GM12801 (cell line): ENCODE results near the gene SPIRE2.

Experiments
- TF ChIP-seq, protein P1 (sequence below): IDR thresholded peaks from one replicate; pipeline ENCODE4 v1.5.1; 2011; ENCODE audit warnings: control low read depth; ENCODE audit not compliant: insufficient read length; ENCODE audit errors: extremely low read depth

SPIRE2 gene

DNA sequence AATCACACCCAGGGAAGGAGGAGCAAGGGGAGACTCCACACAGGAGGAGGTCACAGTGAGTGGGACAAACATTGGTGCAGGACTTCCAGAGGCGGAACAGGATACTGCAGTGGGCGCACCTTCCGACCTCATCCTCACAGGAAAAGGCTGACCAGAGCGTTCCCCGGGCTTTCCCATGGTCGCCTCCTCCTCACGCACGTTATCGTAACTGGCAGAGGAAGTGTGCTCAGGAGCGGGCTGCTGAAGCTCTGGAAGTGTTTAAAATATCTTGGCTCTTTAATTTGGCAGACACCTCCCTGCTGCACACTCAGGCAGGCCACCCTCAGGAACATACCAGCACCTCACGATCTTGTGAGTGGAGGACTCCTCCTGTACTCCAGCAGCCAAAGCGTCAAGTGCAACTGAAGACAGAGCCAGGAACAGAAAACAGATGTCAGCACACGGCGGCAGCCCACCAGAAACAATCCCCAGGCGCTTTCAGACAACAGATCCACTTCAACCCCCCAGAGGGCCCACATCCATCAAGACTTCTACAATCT, 29.4 kb upstream of the SPIRE2 start:
- TF ChIP-seq, protein P1, sequence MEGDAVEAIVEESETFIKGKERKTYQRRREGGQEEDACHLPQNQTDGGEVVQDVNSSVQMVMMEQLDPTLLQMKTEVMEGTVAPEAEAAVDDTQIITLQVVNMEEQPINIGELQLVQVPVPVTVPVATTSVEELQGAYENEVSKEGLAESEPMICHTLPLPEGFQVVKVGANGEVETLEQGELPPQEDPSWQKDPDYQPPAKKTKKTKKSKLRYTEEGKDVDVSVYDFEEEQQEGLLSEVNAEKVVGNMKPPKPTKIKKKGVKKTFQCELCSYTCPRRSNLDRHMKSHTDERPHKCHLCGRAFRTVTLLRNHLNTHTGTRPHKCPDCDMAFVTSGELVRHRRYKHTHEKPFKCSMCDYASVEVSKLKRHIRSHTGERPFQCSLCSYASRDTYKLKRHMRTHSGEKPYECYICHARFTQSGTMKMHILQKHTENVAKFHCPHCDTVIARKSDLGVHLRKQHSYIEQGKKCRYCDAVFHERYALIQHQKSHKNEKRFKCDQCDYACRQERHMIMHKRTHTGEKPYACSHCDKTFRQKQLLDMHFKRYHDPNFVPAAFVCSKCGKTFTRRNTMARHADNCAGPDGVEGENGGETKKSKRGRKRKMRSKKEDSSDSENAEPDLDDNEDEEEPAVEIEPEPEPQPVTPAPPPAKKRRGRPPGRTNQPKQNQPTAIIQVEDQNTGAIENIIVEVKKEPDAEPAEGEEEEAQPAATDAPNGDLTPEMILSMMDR, result no peak

DNA sequence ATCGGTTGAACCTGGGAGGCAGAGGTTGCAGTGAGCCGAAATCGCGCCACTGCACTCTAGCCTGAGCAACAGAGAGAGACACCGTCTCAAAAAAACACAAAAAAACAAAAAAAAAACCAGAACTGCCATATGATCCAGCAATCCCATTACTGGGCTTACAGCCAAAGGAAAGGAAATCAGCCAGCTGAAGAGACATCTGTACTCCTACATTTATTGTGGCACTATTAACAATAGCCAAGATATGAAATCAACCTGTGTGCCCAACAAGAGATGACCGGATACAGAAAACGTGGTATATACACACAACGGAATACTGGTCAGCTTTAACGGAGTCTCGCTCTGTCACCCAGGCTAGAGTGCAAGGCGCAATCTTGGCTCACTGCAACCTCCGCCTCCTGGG, 26.5 kb upstream of the SPIRE2 start:
- TF ChIP-seq, protein P1, result no peak

DNA sequence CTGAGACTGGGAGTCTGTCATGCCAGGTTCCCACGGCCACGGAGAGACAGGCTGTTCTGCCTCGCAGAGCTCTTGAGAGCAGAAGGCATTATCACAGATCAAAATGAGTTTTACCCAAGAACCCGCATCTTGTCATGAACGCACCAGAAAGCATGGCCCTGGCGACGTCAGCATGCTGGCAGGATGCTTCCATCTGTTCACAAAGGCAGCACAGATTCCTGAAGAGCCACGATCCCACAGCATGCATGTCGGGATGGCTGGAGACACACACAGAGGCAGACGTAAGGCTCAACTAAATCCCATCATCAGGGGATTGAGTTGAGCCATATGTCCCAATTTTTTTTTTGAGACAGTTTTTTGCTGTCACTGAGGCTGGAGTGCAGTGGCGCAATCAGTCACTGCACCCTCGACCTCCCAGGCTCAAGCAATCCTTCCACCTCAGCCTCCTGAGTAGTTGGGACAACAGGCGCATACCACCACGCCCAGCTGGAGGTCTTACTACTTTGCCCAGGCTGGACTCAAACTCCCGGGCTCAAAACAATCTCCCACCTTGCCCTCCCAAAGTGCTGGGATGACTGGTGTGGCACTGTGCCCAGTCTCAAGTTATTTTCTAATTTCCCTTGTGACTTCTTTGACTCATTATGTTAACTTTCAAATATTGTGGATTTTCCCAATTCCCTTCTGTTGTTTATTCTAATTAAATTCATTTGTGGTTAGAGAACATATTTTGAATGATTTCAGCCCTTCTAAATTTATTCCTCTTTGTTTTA, 23.0 kb upstream of the SPIRE2 start:
- TF ChIP-seq, protein P1, result no peak

DNA sequence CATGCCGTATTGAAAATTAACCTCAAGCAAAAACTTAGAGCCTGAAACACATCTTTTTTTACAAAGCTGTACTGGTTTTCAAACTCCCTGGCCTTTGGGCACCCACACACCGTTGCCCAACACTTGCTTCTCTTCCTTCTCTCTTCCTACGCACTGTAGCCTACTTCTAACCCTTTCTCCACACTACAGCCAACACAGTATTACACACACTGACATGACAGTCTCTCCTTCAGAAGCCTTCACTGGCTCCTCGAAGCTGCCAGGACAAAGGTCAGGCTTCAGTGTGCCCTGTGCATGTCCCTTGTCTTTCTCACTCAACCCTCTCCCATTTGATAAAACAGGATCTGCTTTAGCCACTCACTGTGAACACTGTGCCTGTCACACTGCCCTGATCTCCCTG, 19.8 kb upstream of the SPIRE2 start:
- TF ChIP-seq, protein P1, result no peak

DNA sequence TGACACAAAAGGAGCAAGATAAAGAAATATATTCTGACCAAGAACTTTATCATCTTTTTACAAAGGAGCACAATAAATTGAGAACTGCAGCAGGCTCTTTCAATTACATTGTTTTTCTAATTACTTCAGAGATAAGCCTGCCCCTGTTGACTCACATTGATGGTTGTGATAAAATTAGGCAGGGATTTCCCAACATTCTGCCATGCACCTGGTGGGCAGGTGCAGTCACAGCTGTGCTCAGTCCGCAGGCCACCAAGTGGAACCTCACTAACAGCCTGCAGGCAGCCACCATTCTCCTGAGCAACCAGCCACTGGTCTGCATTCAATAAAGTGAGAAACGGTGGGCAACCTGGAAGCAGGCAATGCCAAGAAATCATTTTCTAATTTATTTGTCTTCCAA, 17.0 kb upstream of the SPIRE2 start:
- TF ChIP-seq, protein P1, result no peak

DNA sequence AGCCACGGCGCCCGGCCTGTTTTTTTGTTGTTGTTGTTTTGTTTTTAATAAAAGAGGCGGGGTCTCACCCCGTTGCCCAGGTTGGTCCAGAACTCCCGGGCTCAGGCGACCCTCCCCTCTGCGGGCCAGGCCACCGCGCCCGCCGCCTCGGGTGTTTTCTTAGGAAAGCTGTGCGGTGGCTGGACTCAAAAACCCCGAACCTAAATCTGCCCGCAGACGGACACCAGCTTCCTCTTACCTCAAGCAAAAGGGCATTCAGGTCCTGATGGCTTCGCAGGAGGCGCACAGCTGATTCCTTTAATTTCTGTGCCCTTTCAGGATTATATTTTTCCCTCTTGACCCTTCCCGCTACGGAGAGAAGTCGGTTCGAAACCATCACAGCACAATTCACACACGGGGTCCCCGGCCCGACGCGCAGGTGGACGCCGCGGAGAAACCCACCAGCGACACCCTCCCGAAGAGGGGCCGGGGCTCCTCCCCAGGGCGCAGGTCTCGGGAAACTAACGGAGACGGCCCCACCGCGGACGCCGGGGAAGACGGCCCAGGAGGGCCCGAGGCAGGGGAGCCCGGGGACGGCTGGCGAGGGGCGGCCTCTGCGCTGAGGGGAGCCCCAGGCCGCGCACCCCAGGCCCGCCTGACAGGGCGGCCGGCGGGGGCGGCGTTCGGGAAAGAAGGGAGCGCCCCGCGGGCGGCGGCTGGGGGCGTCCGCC, 12.5 kb upstream of the SPIRE2 start:
- TF ChIP-seq, protein P1, result no peak

DNA sequence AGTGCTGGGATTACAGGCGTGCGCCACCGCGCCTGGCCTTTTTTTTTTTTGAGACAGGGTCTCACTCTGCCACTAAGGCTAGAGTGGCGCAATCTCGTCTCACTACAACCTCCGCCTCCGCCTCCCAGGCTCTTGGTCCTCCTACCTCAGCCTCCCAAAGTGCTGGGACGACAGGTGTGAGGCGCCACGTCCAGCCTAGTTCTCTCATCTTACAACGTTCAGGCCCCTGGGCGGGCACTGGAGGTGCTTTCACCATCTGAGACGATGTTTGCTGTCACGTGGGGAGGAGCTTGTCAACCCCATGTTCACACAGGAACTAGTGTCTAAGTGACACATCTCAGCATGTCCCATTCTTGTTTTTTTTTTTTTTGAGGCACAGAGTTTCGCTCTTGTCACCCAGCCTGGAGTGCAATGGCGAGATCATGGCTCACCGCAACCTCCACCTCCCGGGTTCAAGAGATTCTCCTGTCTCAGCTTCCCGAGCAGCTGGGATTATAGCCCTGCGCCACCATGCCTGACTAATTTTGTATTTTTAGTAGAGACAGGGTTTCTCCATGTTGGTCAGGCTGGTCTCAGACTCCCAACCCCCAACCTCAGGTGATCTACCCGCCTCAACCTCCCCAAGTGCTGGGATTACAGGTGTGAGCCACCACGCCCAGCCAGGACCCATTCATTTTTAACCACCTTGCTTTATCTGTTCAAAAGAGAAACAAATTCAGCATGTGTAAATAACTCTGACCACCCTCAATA, 6.7 kb upstream of the SPIRE2 start:
- TF ChIP-seq, protein P1, result no peak
